CD14-positive monocyte (primary cell): Measurements from ENCODE around the gene SUCNR1. TPM values are rescaled to one million over a fixed set of nuclear protein-coding genes. Genes with fewer than 3 reads are reported as not detected.

Source experiments
- DNase-seq, 3 donors: peaks; one replicate each; pipeline ENCODE4 v3.0.0-alpha.2; 2011 to 2022
- H2AFZ ChIP-seq: 2 replicates; pipeline ENCODE4 v1.6.0; 2012; ENCODE audit warnings: mild to moderate bottlenecking, low read depth, low read length, inconsistent platforms; ENCODE audit not compliant: insufficient read depth, poor library complexity, severe bottlenecking
- H3K27ac ChIP-seq, 2 donors: 1 replicate in 1 of 2; 2 replicates in 1 of 2; pipeline ENCODE4 v1.5.1; 2012 to 2013; ENCODE audit warnings: low read length in 2 of 2, control low read depth in 1 of 2, inconsistent platforms in 1 of 2, low read depth in 1 of 2, mild to moderate bottlenecking in 1 of 2
- H3K27me3 ChIP-seq, 2 donors: one replicate each; pipeline versions ENCODE4 v1.6.0 to v1.6.1; 2011 to 2013; ENCODE audit warnings: low read length in 2 of 2; ENCODE audit not compliant: control insufficient read depth in 2 of 2, insufficient read depth in 2 of 2
- H3K36me3 ChIP-seq, 2 donors: replicated peaks in 1 of 2; 1 replicate in 1 of 2; 2 replicates in 1 of 2; pipeline versions ENCODE4 v1.5.1 to v1.6.1; 2012 to 2013; ENCODE audit warnings: low read length in 2 of 2, control low read depth in 1 of 2, inconsistent platforms in 1 of 2, mild to moderate bottlenecking in 1 of 2; ENCODE audit not compliant: insufficient read depth in 2 of 2, control insufficient read depth in 1 of 2
- H3K4me1 ChIP-seq, 2 donors: 1 replicate in 1 of 2; 2 replicates in 1 of 2; pipeline versions ENCODE4 v1.5.1 to v1.6.1; 2012 to 2013; ENCODE audit warnings: low read length in 2 of 2, control low read depth in 1 of 2, inconsistent platforms in 1 of 2, mild to moderate bottlenecking in 1 of 2, moderate library complexity in 1 of 2; ENCODE audit not compliant: insufficient read depth in 2 of 2, control insufficient read depth in 1 of 2
- H3K4me2 ChIP-seq: replicated peaks from 2 replicates; pipeline ENCODE3; 2012; ENCODE audit warnings: low read length, moderate library complexity, mild to moderate bottlenecking; ENCODE audit not compliant: poor library complexity, severe bottlenecking; ENCODE audit errors: extremely low read depth
- H3K4me3 ChIP-seq, 3 experiments: fragments of 200-600 bp in 1 of 3; sonication (generic) in 1 of 3; replicated peaks in 1 of 3; 1 replicate in 2 of 3; 2 replicates in 1 of 3; pipeline ENCODE4 v1.5.1; 2011 to 2013; ENCODE audit warnings: low read length in 3 of 3, mild to moderate bottlenecking in 3 of 3, control low read depth in 2 of 3, low read depth in 2 of 3, inconsistent platforms in 1 of 3, moderate library complexity in 1 of 3
- H3K79me2 ChIP-seq: 2 replicates; pipeline ENCODE4 v1.6.0; 2012; ENCODE audit warnings: mild to moderate bottlenecking, control low read depth, inconsistent platforms, low read length, moderate library complexity; ENCODE audit not compliant: insufficient read depth
- H3K9ac ChIP-seq: 2 replicates; pipeline ENCODE4 v1.6.0; 2017; ENCODE audit warnings: low read length, mild to moderate bottlenecking; ENCODE audit not compliant: insufficient read depth, poor library complexity, severe bottlenecking
- H3K9me3 ChIP-seq, 2 donors: replicated peaks in 1 of 2; 1 replicate in 1 of 2; 2 replicates in 1 of 2; pipeline versions ENCODE4 v1.5.1 to v1.6.1; 2012 to 2013; ENCODE audit warnings: low read length in 2 of 2, control low read depth in 1 of 2; ENCODE audit not compliant: control insufficient read depth in 1 of 2, insufficient read depth in 1 of 2
- H4K20me1 ChIP-seq: 2 replicates; pipeline ENCODE4 v1.6.0; 2012; ENCODE audit warnings: mild to moderate bottlenecking, low read length, control low read depth, moderate library complexity; ENCODE audit not compliant: insufficient read depth
- H3K27ac Mint-ChIP-seq, 7 donors: one replicate each; pipeline ENCODE4 v1.8.0; 2020; ENCODE audit warnings: mild to moderate bottlenecking in 7 of 7, mixed read lengths in 7 of 7, moderate library complexity in 6 of 7, inconsistent platforms in 2 of 7
- H3K27me3 Mint-ChIP-seq, 3 donors: one replicate each; pipeline ENCODE4 v1.8.0; 2021 to 2022; ENCODE audit warnings: low read depth in 3 of 3, mild to moderate bottlenecking in 3 of 3, mixed read lengths in 3 of 3, moderate library complexity in 3 of 3, inconsistent platforms in 1 of 3
- H3K36me3 Mint-ChIP-seq, 2 donors: one replicate each; pipeline ENCODE4 v1.8.0; 2020; ENCODE audit warnings: mixed read lengths in 2 of 2, inconsistent platforms in 1 of 2, mild to moderate bottlenecking in 1 of 2
- H3K4me1 Mint-ChIP-seq: one replicate; pipeline ENCODE4 v1.8.0; 2020; ENCODE audit warnings: mild to moderate bottlenecking, mixed read lengths
- H3K4me3 Mint-ChIP-seq, 2 donors: one replicate each; pipeline ENCODE4 v1.8.0; 2020; ENCODE audit warnings: mild to moderate bottlenecking in 2 of 2, mixed read lengths in 2 of 2, moderate library complexity in 1 of 2
- H3K9me3 Mint-ChIP-seq, 7 donors: one replicate each; pipeline ENCODE4 v1.8.0; 2020 to 2022; ENCODE audit warnings: mixed read lengths in 7 of 7, mild to moderate bottlenecking in 6 of 7, moderate library complexity in 6 of 7, inconsistent platforms in 2 of 7
- WGBS: methylation state at CpG from one replicate; pipeline ENCODE4 v1.1.5; 2013; ENCODE audit warnings: missing lambda C conversion rate; ENCODE audit not compliant: insufficient coverage; 5-methylcytosine and 5-hydroxymethylcytosine counted together
- intact Hi-C, 2 donors: fragments of 100-400 bp; cut with micrococcal nuclease; formaldehyde crosslinking; loops; one replicate each; pipeline versions ENCODE4 v1.15.0 to v1.15.1; 2023
- polyA plus RNA-seq, 3 donors: library from polyadenylated mRNA; depleted of rRNA in 1 of 3; unstranded in 2 of 3; stranded (reverse) in 1 of 3; fragments of 300-500 nt in 2 of 3; fragments of >200 nt in 1 of 3; fragmentation: Illumina TruSeq in 2 of 3; gene quantifications; 1 replicate in 2 of 3; 2 replicates in 1 of 3; pipeline ENCODE4 v1.2.3, GENCODE V29; 2012 to 2021
- TF ChIP-seq, protein P1 (sequence below): fragments of 200-600 bp; IDR thresholded peaks from one replicate; pipeline ENCODE4 v1.8.0; 2022; ENCODE audit warnings: antibody characterized with exemption, mild to moderate bottlenecking

Gene SUCNR1
- polyA plus RNA-seq, 3 donors, result 0.09 to 0.28 (median 0.20) TPM

DNA sequence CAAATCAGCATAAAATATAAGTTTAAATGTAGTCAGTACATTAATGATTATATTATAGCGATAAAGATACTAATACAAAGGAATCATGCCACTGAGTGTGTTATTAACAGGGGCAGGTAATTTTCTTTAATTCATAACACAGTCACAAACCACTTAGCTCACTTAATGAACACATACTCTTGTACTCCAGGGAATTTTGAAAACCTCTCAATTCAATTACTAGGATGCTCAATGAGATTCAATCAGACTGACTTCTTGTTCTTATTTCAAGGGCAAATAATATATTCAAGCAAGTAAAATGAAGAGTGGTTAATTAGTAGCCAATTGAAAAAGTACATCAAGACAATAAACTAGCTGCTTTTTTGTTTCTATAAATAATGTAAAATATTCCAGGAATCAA is 5.8 kb upstream of the SUCNR1 start:
- intact Hi-C loops, result no loop called here
- WGBS, result no CpG with 5 or more reads among the region's 1 CpG
- DNase-seq, result no peak

DNA sequence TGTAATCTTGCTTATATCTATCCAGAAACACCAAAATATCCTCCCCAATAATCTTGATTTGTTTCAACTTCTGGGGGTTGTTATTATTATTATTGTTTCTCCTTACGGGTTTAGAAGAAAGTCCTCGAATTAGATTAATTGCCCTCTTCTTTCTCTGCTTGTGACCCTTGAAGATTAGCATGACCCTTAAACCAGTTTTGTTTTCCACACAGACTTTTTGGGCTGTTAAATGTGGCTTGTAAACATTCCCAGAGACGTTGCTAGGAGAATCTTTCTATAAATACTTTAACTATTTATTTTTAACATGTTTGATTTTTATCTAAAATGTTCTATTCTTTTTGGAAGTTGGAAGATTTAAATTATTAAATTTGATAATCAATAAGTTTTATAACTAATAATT is 4.3 kb upstream of the SUCNR1 start:
- H3K4me3 ChIP-seq, result no peak overlapping the region
- Mint-ChIP-seq H3K27ac (no peak overlapping the region), H3K36me3 (no peaks in the 10 kb centered on the region), H3K9me3 (peaks cover 0 to 2% (median 0%) of the 10 kb centered on the region in 7 donors), H3K4me1 (peaks cover 33% of the 10 kb centered on the region), H3K4me3 (no peak overlapping the region), H3K27me3 (no peaks in the 10 kb centered on the region)
- no peaks in the 10 kb centered on the region for H3K36me3 ChIP-seq
- intact Hi-C loops, result no loop called here
- H3K4me1 ChIP-seq, result peaks cover 28 to 44% of the 10 kb centered on the region in 2 donors
- DNase-seq, result no peak
- no peaks in the 10 kb centered on the region for H3K79me2 ChIP-seq
- H3K4me2 ChIP-seq, result no peak overlapping the region
- no peak overlapping the region for H3K27ac ChIP-seq
- no peaks in the 10 kb centered on the region for H4K20me1 ChIP-seq
- WGBS, result no CpG with 5 or more reads among the region's 3 CpGs
- TF ChIP-seq, protein P1, sequence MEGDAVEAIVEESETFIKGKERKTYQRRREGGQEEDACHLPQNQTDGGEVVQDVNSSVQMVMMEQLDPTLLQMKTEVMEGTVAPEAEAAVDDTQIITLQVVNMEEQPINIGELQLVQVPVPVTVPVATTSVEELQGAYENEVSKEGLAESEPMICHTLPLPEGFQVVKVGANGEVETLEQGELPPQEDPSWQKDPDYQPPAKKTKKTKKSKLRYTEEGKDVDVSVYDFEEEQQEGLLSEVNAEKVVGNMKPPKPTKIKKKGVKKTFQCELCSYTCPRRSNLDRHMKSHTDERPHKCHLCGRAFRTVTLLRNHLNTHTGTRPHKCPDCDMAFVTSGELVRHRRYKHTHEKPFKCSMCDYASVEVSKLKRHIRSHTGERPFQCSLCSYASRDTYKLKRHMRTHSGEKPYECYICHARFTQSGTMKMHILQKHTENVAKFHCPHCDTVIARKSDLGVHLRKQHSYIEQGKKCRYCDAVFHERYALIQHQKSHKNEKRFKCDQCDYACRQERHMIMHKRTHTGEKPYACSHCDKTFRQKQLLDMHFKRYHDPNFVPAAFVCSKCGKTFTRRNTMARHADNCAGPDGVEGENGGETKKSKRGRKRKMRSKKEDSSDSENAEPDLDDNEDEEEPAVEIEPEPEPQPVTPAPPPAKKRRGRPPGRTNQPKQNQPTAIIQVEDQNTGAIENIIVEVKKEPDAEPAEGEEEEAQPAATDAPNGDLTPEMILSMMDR, result no peak
- no peaks in the 10 kb centered on the region for H3K27me3 ChIP-seq
- no peaks in the 10 kb centered on the region for H3K9me3 ChIP-seq
- no peak overlapping the region for H2AFZ ChIP-seq
- no peak overlapping the region for H3K9ac ChIP-seq

More for the DNA sequence above, 5.8 kb upstream of the SUCNR1 start:
- Histone ChIP-seq H2AFZ (no peak overlapping the region), H3K79me2 (no peaks in the 10 kb centered on the region), H3K4me2 (no peak overlapping the region), H3K4me3 (no peak overlapping the region), H3K9ac (no peak overlapping the region), H3K4me1 (peaks cover 19 to 31% of the 10 kb centered on the region in 2 donors), H3K9me3 (no peaks in the 10 kb centered on the region), H4K20me1 (no peaks in the 10 kb centered on the region), H3K36me3 (no peaks in the 10 kb centered on the region), H3K27me3 (no peaks in the 10 kb centered on the region), H3K27ac (no peak overlapping the region)
- TF ChIP-seq, protein P1, result no peak
- H3K4me1 Mint-ChIP-seq, result peaks cover 24% of the 10 kb centered on the region
- no peaks in the 10 kb centered on the region for H3K36me3 Mint-ChIP-seq
- no peaks in the 10 kb centered on the region for H3K27me3 Mint-ChIP-seq
- no peak overlapping the region for H3K27ac Mint-ChIP-seq
- H3K9me3 Mint-ChIP-seq, result peaks cover 0 to 2% (median 0%) of the 10 kb centered on the region in 7 donors
- H3K4me3 Mint-ChIP-seq, result no peak overlapping the region
